Measurements from ENCODE around the gene MYOM3. TPM values are rescaled to one million over a fixed set of nuclear protein-coding genes. Genes with fewer than 3 reads are reported as not detected.

The MYOM3 gene
- total RNA-seq, 2 donors from 2014 or later: not detected

DNA sequence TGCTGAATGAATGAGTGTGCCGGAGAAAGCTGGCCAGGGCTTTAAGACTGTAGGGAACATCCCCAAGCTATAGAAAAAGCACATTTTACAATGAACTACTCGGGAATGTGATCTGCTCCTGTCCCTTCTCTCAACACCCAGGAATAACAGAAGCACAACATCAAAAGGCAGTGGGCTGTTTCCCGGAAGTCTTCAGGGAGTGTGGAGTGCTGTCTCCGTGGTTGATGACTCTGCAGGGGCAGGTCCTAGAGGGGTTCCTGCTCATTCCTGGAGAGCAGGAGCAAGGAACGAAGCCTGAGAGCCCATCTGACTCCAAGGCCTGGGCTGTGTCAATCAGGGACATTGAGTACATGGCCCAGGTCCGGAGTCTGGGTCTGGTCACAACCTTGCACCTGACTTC lies 35.9 kb upstream of the MYOM3 start:
- H3K27ac Mint-ChIP-seq: no peak overlapping the region
- no peak overlapping the region for H3K4me3 Mint-ChIP-seq
- ATAC-seq (replicated peaks in 1 of 2): no peak
- H3K27me3 Mint-ChIP-seq (ENCODE audit: low read depth): peaks cover 41% of the 10 kb centered on the region
- H3K36me3 Mint-ChIP-seq (ENCODE audit: insufficient read depth in 2 of 2): no peaks in the 10 kb centered on the region
- DNase-seq: no peak
- no peaks in the 10 kb centered on the region for H3K9me3 Mint-ChIP-seq
- H3K4me1 Mint-ChIP-seq (ENCODE audit: low read depth): peaks cover 33% of the 10 kb centered on the region

DNA sequence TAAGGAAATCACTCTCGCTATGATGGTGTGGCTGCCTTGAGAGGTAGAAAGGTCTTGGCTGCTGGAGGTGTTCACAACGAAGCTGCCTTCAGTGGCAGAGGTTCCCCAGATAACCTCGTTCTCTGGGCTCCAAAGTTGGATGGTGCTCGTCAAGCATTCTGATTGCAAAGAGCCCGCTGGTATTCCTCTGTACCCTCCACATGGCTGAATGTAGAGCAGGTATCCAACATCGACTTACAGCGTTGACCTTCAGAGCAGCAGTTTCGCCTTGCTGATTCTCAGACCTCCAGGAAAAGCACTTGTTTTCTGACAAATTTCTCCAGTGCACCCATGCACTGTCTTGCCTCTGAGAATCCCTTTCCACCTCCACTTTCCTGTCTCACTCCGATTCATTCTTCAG lies 35.3 kb upstream of the MYOM3 start:
- ATAC-seq (replicated peaks in 1 of 2) (no peak), DNase-seq (no peak)
- H3K4me1 Mint-ChIP-seq (ENCODE audit: low read depth): peaks cover 33% of the 10 kb centered on the region
- no peak overlapping the region for H3K27ac Mint-ChIP-seq
- peaks cover 35% of the 10 kb centered on the region for H3K27me3 Mint-ChIP-seq (ENCODE audit: low read depth)
- H3K4me3 Mint-ChIP-seq: no peak overlapping the region
- H3K9me3 Mint-ChIP-seq: no peaks in the 10 kb centered on the region
- H3K36me3 Mint-ChIP-seq (ENCODE audit: insufficient read depth in 2 of 2): no peaks in the 10 kb centered on the region

DNA sequence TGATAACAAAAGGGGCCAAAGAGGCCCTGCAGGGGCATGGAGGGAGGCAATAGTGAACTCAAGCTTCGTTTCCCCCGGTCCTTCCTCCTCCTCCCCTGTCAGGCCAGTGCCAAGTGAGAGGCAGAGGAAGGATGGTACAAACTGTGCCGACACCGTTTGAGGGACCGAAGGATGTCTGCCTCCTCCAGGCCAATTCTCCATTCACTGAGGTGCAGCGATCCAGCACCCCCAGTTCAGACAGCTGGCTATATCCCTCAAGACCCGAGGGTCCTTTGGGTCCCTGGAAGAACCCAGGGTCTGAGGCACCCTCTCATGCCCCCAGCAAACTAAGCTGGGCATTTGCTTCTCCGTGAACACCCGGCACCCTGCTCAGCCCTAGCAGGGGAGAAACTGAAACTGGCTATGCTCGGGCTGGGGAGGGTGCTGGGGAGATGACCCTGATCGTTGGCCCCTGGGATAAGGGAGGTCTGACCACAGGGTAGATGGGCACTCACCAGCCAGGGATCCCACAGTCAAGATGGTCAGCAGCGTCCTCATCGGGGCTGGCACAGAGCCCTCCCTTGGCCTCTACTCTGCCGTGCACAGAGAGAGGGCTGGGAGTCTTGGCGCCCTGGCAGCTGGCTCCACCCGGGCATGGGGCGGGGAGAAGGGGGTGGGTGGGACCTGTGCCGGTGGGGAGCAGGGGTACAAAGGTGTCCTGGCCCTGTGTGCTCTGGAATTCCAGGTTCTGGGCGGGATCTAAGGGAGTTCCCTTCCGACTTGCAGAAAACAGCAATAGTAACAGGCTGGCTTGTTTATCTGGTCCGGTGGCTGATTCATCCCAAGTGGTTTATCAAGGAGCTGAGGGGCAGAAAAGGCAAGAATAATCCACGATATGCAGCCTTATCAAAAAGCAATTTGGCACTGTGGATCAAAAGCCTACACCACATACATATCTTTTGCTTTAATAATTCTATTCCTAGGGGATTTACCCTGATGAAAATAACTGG lies 30.9 kb upstream of the MYOM3 start, which contains the start of gene IL22RA1:
Gene IL22RA1, minus strand, starts transcription at position 595 of the 989 bp plus-strand sequence. Its CDS starts 58 bp downstream, at position 537.
- Mint-ChIP-seq H3K36me3 (ENCODE audit: insufficient read depth in 2 of 2) (no peaks in the 10 kb centered on the region), H3K27me3 (ENCODE audit: low read depth) (peaks cover 12% of the 10 kb centered on the region), H3K4me1 (ENCODE audit: low read depth) (no peaks in the 10 kb centered on the region), H3K4me3 (no peak within 1 kb of the TSS), H3K27ac (no peak within 1 kb of the TSS), H3K9me3 (no peaks in the 10 kb centered on the region)
- DNase-seq: no peak
- no peak for ATAC-seq (replicated peaks in 1 of 2)

DNA sequence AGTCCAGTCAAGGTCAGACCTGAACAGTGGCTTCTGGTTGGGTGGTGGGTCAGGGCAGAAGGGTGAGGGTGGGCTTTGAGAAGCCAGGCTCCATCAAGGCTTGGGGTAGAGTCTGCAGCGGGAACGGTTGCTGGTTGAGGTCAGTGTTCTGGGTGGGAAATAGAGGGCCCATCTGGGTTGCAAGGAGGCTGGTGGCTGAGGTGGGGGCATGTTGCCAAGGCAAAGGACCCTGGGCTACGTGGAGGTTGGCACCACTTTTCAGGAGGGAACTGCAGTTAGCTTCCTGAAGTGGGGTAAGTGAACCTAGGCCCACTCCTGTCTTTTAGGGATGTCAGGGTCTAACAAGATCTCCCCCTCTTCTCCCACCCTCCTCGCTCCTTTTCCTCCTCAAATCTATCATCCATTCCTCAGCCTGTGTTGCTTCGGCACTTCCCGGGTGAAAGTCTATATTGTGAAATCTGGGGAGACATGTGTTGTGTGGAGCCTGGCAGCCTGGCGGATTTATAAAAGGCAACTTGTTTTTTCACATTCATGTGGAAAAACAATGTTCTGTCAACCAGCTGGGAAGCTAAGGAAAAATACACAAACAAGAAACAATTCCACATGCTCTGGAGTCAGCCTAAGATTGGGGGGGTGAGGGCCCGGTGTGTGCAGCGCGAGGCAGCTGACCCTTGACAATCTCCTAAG lies 29.5 kb upstream of the MYOM3 start:
- DNase-seq (no peak), ATAC-seq (replicated peaks in 1 of 2) (no peak)
- H3K9me3 Mint-ChIP-seq: no peaks in the 10 kb centered on the region
- no peaks in the 10 kb centered on the region for H3K36me3 Mint-ChIP-seq (ENCODE audit: insufficient read depth in 2 of 2)
- peaks cover 12% of the 10 kb centered on the region for H3K27me3 Mint-ChIP-seq (ENCODE audit: low read depth)
- H3K27ac Mint-ChIP-seq: no peak overlapping the region
- no peaks in the 10 kb centered on the region for H3K4me1 Mint-ChIP-seq (ENCODE audit: low read depth)
- H3K4me3 Mint-ChIP-seq: no peak overlapping the region

- Mint-ChIP-seq H3K9me3 (no peaks in the 10 kb centered on the region), H3K27ac (no peak overlapping the region), H3K36me3 (ENCODE audit: insufficient read depth in 2 of 2) (no peaks in the 10 kb centered on the region), H3K4me3 (no peak overlapping the region), H3K4me1 (ENCODE audit: low read depth) (no peaks in the 10 kb centered on the region), H3K27me3 (ENCODE audit: low read depth) (peaks cover 12% of the 10 kb centered on the region)
- DNase-seq (no peak), ATAC-seq (replicated peaks in 1 of 2) (no peak)
Observed at GRCh38 chr1:24140741-24141181, 28.8 kb upstream of the MYOM3 start.

GRCh38 chr1:24139841-24140425 lies 28.0 kb upstream of the MYOM3 start:
- H3K36me3 Mint-ChIP-seq (ENCODE audit: insufficient read depth in 2 of 2): peaks cover 0 to 2% of the 10 kb centered on the region in 2 donors
- peaks cover 14% of the 10 kb centered on the region for H3K27me3 Mint-ChIP-seq (ENCODE audit: low read depth)
- peaks cover 0 to 2% of the 10 kb centered on the region in 2 donors for H3K9me3 Mint-ChIP-seq
- no peak overlapping the region for H3K27ac Mint-ChIP-seq
- DNase-seq: no peak
- H3K4me1 Mint-ChIP-seq (ENCODE audit: low read depth): no peaks in the 10 kb centered on the region
- H3K4me3 Mint-ChIP-seq: no peak overlapping the region
- ATAC-seq (replicated peaks in 1 of 2): no peak

GRCh38 chr1:24139222-24139489 lies 27.2 kb upstream of the MYOM3 start:
- ATAC-seq (replicated peaks in 1 of 2) (no peak), DNase-seq (no peak)
- Mint-ChIP-seq H3K4me1 (ENCODE audit: low read depth) (no peaks in the 10 kb centered on the region), H3K4me3 (no peak overlapping the region), H3K9me3 (peaks cover 0 to 4% of the 10 kb centered on the region in 2 donors), H3K27ac (no peak overlapping the region), H3K27me3 (ENCODE audit: low read depth) (peaks cover 12% of the 10 kb centered on the region), H3K36me3 (ENCODE audit: insufficient read depth in 2 of 2) (peaks cover 0 to 2% of the 10 kb centered on the region in 2 donors)

- H3K36me3 Mint-ChIP-seq (ENCODE audit: insufficient read depth in 2 of 2): peaks cover 0 to 2% of the 10 kb centered on the region in 2 donors
- no peak overlapping the region for H3K4me3 Mint-ChIP-seq
- H3K27me3 Mint-ChIP-seq (ENCODE audit: low read depth): peaks cover 12% of the 10 kb centered on the region
- no peaks in the 10 kb centered on the region for H3K4me1 Mint-ChIP-seq (ENCODE audit: low read depth)
- no peak for DNase-seq
- ATAC-seq (replicated peaks in 1 of 2): no peak
- peaks cover 0 to 4% of the 10 kb centered on the region in 2 donors for H3K9me3 Mint-ChIP-seq
- H3K27ac Mint-ChIP-seq: no peak overlapping the region
Observed at GRCh38 chr1:24138476-24139221, 26.7 kb upstream of the MYOM3 start.

GRCh38 chr1:24136956-24137539 lies 25.1 kb upstream of the MYOM3 start:
- Mint-ChIP-seq H3K9me3 (peaks cover 0 to 4% of the 10 kb centered on the region in 2 donors), H3K4me1 (ENCODE audit: low read depth) (no peaks in the 10 kb centered on the region), H3K27me3 (ENCODE audit: low read depth) (peaks cover 12% of the 10 kb centered on the region)

GRCh38 chr1:24134376-24134775 lies 22.4 kb upstream of the MYOM3 start:
- ATAC-seq (replicated peaks in 1 of 2) (no peak), DNase-seq (no peak)
- Mint-ChIP-seq H3K4me3 (no peak overlapping the region), H3K4me1 (ENCODE audit: low read depth) (no peaks in the 10 kb centered on the region), H3K36me3 (ENCODE audit: insufficient read depth in 2 of 2) (peaks cover 5% of the 10 kb centered on the region in 2 donors), H3K9me3 (peaks cover 5 to 9% of the 10 kb centered on the region in 2 donors), H3K27me3 (ENCODE audit: low read depth) (peaks cover 12% of the 10 kb centered on the region), H3K27ac (no peak overlapping the region)

More at GRCh38 chr1:24136956-24137539, 25.1 kb upstream of the MYOM3 start:
- Mint-ChIP-seq H3K27ac (no peak overlapping the region), H3K36me3 (ENCODE audit: insufficient read depth in 2 of 2) (peaks cover 0 to 2% of the 10 kb centered on the region in 2 donors), H3K4me3 (no peak overlapping the region)
- ATAC-seq (replicated peaks in 1 of 2) (no peak), DNase-seq (no peak)

- no peak for DNase-seq
- Mint-ChIP-seq H3K9me3 (peaks cover 8 to 12% of the 10 kb centered on the region in 2 donors), H3K27ac (no peak overlapping the region), H3K27me3 (ENCODE audit: low read depth) (peaks cover 17% of the 10 kb centered on the region), H3K4me1 (ENCODE audit: low read depth) (no peaks in the 10 kb centered on the region), H3K4me3 (no peak overlapping the region), H3K36me3 (ENCODE audit: insufficient read depth in 2 of 2) (peaks cover 5% of the 10 kb centered on the region in 2 donors)
- ATAC-seq (replicated peaks in 1 of 2): no peak
Observed at GRCh38 chr1:24133819-24134218, 21.9 kb upstream of the MYOM3 start.

- no peak for DNase-seq
- no peak overlapping the region for H3K27ac Mint-ChIP-seq
- ATAC-seq (replicated peaks in 1 of 2): no peak
- no peaks in the 10 kb centered on the region for H3K4me1 Mint-ChIP-seq (ENCODE audit: low read depth)
- H3K9me3 Mint-ChIP-seq: peaks cover 8 to 11% of the 10 kb centered on the region in 2 donors
- peaks cover 21% of the 10 kb centered on the region for H3K27me3 Mint-ChIP-seq (ENCODE audit: low read depth)
- peaks cover 4 to 5% of the 10 kb centered on the region in 2 donors for H3K36me3 Mint-ChIP-seq (ENCODE audit: insufficient read depth in 2 of 2)
- H3K4me3 Mint-ChIP-seq: no peak overlapping the region
Observed at GRCh38 chr1:24130385-24130784, 18.4 kb upstream of the MYOM3 start.

Data from activated T-cell treated with anti-CD3 and anti-CD28 coated beads, Interleukin-2, amount 50 U/mL, for 72 hours (primary cell).